ENCODE data around the gene PLXNC1. TPM values are rescaled to one million over a fixed set of nuclear protein-coding genes. Genes with fewer than 3 reads are reported as not detected.
A peak's percentile ranks its signal among the peaks of the same experiment; 100 is the strongest.

Gene PLXNC1
- total and polyA plus RNA-seq, 2 of the 8 experiments (the other 6 are each of a cell fraction or from before 2014, with no cell fraction given): 0.83 to 2.0 TPM

DNA sequence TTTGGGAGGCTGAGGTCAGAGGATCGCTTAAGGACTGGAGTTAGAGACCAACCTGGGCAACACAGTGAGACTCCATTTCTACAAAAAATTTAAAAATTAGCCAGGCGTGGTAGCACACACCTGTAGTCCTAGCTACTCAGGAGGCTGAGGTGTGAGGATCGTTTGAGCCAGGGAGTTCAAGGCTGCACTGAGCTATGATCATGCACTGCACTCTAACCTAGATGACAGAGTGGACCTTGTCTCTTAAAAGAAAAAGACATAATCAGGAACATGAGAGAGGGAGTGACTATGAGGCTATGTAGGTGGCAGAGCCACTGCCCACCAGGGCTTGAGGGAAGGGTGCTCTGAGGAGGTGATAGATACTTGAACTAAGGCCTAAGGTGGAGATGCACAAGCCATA lies 49.2 kb upstream of the PLXNC1 start:
- H2BK5ac ChIP-seq (ENCODE audit: low read depth, low read length): no peak overlapping the region
- 86% methylated on average over 3 of the region's 3 CpGs; no CpG with 5 or more reads in 1 of the 2 experiments for WGBS, 2 experiments (ENCODE audit: extremely low coverage in 1 of 2, insufficient coverage in 1 of 2, insufficient read length in 1 of 2, insufficient replicate concordance in 2 of 2, low coverage in 1 of 2, low lambda C conversion rate in 2 of 2, missing lambda C conversion rate in 1 of 2)
- peaks cover 0 to 4% (median 1%) of the 10 kb centered on the region in 4 experiments; a peak in 4 of 7 replicates for H3K4me1 ChIP-seq (replicated peaks in 1 of 4; ENCODE audit: control insufficient read depth in 3 of 4, insufficient read depth in 4 of 4, low read length in 3 of 4)
- no peak overlapping the region for H2BK20ac ChIP-seq (ENCODE audit: low read length)
- no peaks in the 10 kb centered on the region for H3K79me1 ChIP-seq (ENCODE audit: low read depth, low read length)
- peaks cover 6% of the 10 kb centered on the region; the same call in 1 of the 2 replicates for H3K23me2 ChIP-seq (ENCODE audit: low read depth, low read length)
- H3K27me3 ChIP-seq (replicated peaks in 1 of 4; ENCODE audit: control insufficient read depth in 3 of 4, extremely low read depth in 1 of 4, insufficient read depth in 3 of 4, low read length in 3 of 4): peaks cover 0 to 12% (median 8%) of the 10 kb centered on the region in 4 experiments; a peak in 5 of 7 replicates
- no peak overlapping the region for H3K23ac ChIP-seq (ENCODE audit: insufficient read length)
- H3K79me2 ChIP-seq (ENCODE audit: control insufficient read depth in 1 of 2, insufficient read depth in 2 of 2, low read length in 2 of 2): no peaks in the 10 kb centered on the region
- H3K4me2 ChIP-seq (ENCODE audit: insufficient read depth in 1 of 2, low read depth in 2 of 2, low read length in 2 of 2): no peak overlapping the region
- no peak overlapping the region for H3K18ac ChIP-seq (ENCODE audit: extremely low read depth, low read length)
- H2BK15ac ChIP-seq (ENCODE audit: low read length): no peak overlapping the region
- TF ChIP-seq KDM5A (IDR thresholded peaks at IDR 0.05; ENCODE audit: low read length): no peak
- TF ChIP-seq, protein P1, sequence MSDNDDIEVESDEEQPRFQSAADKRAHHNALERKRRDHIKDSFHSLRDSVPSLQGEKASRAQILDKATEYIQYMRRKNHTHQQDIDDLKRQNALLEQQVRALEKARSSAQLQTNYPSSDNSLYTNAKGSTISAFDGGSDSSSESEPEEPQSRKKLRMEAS (IDR thresholded peaks at IDR 0.05): no peak
- no peak for TF ChIP-seq RXRA (IDR thresholded peaks at IDR 0.05; ENCODE audit: insufficient read depth, low read depth, low read length)
- no peak for TF ChIP-seq TEAD4 (IDR thresholded peaks at IDR 0.05; ENCODE audit: low read depth, low read length)
- no peak for TF ChIP-seq SIN3A (conservative IDR thresholded peaks at IDR 0.05 in 1 of 2, IDR thresholded peaks at IDR 0.05 in 1 of 2; ENCODE audit: low read depth in 1 of 2, low read length in 2 of 2)
- TF ChIP-seq NANOG (IDR thresholded peaks at IDR 0.05; ENCODE audit: insufficient read depth, low read depth, low read length, poor library complexity, severe bottlenecking): no peak
- no peak for TF ChIP-seq EGR1 (IDR thresholded peaks at IDR 0.05; ENCODE audit: borderline replicate concordance, low read depth, low read length)
- no peak for TF ChIP-seq POLR2A (IDR thresholded peaks at IDR 0.05; ENCODE audit: control extremely low read depth in 1 of 2, low read depth in 2 of 2, low read length in 2 of 2)
- no peak for TF ChIP-seq ASH2L (IDR thresholded peaks at IDR 0.05; ENCODE audit: low read length)
- H4K5ac ChIP-seq (ENCODE audit: insufficient read length, low read depth, low read length): no peak overlapping the region
- no peak overlapping the region for H4K91ac ChIP-seq (replicated peaks; ENCODE audit: insufficient read length, low read length)
- no peak overlapping the region for H3K56ac ChIP-seq (replicated peaks; ENCODE audit: insufficient read length, low read depth, low read length)
- FAIRE-seq (no peak), DNase-seq (ENCODE audit: low read depth in 1 of 2, low spot score in 2 of 2) (no peak)
- H3K36me3 ChIP-seq (ENCODE audit: control insufficient read depth in 2 of 4, insufficient read depth in 4 of 4, low read length in 3 of 4): no peaks in the 10 kb centered on the region
- no peaks in the 10 kb centered on the region for H3K9me3 ChIP-seq (ENCODE audit: insufficient read depth in 2 of 2, low read depth in 1 of 2, low read length in 1 of 2)
- no peak overlapping the region for H3K4ac ChIP-seq (replicated peaks; ENCODE audit: insufficient read length, low read depth, low read length)
- no peak overlapping the region for H2AK5ac ChIP-seq (ENCODE audit: low read depth, low read length)
- no peaks in the 10 kb centered on the region for H4K20me1 ChIP-seq (replicated peaks in 1 of 2; ENCODE audit: control insufficient read depth in 1 of 2, insufficient read depth in 2 of 2, low read length in 2 of 2)
- POLR2A ChIA-PET (ENCODE audit: partially characterized antibody): interaction anchor here (1.0 kb wide), 1 partner anchor 208 kb away, joined by 3 read pairs; no protein-coding TSS in a partner anchor
- H3K27ac ChIP-seq (ENCODE audit: low read depth, low read length): no peak overlapping the region
- no peak overlapping the region for H2AFZ ChIP-seq (ENCODE audit: low read length)
- H3K14ac ChIP-seq (ENCODE audit: insufficient read length): no peak overlapping the region
- H4K8ac ChIP-seq (ENCODE audit: extremely low read depth, insufficient read depth, low read length): no peak overlapping the region
- H2BK12ac ChIP-seq (ENCODE audit: low read depth, low read length): peak overlapping the region; percentile 53; the same call in 1 of the 2 replicates
- CTCF ChIA-PET (ENCODE audit: partially characterized antibody): interaction anchor here (0.7 to 8.3 kb wide), 11 partner anchors 10 to 594 kb away, joined by 3 to 152 read pairs (median 48); no protein-coding TSS in a partner anchor
- no peak overlapping the region for H2BK120ac ChIP-seq (replicated peaks; ENCODE audit: low read depth, low read length)
- no peak overlapping the region for H3K9ac ChIP-seq (replicated peaks in 1 of 4; ENCODE audit: extremely low read depth in 1 of 4, low read depth in 3 of 4, low read length in 3 of 4)
- H3K4me3 ChIP-seq (ENCODE audit: extremely low read depth in 1 of 4, insufficient read depth in 2 of 4, low read depth in 3 of 4, low read length in 4 of 4): no peak overlapping the region
